ENCODE results near the gene PIEZO2.

The PIEZO2 gene

GRCh38 chr18:10783941-10784340 is 365.4 kb downstream of the PIEZO2 start:
- Histone ChIP-seq H3K36me3 (ENCODE audit: control insufficient read depth in 1 of 2, insufficient read depth in 2 of 2, low read length in 2 of 2) (no peaks in the 10 kb centered on the region), H2BK12ac (ENCODE audit: low read length) (no peak overlapping the region), H3K27ac (ENCODE audit: low read depth, low read length) (no peak overlapping the region), H3K4ac (ENCODE audit: low read depth, low read length) (no peak overlapping the region), H2BK5ac (ENCODE audit: low read depth, low read length, poor library complexity) (no peak overlapping the region), H3K4me2 (ENCODE audit: low read length) (no peak overlapping the region), H3K4me3 (ENCODE audit: low read depth, low read length) (no peak overlapping the region), H3K4me1 (ENCODE audit: control insufficient read depth in 1 of 2, insufficient read depth in 2 of 2, low read length in 2 of 2) (no peaks in the 10 kb centered on the region), H2AFZ (ENCODE audit: insufficient read depth, low read length, poor library complexity) (no peak overlapping the region), H3K14ac (ENCODE audit: low read length) (no peak overlapping the region), H3K79me1 (ENCODE audit: low read length) (no peaks in the 10 kb centered on the region), H4K8ac (ENCODE audit: low read depth, low read length) (no peak overlapping the region), H3K79me2 (ENCODE audit: control insufficient read depth, insufficient read depth, low read length, poor library complexity) (no peaks in the 10 kb centered on the region), H3K9me3 (ENCODE audit: insufficient read depth, low read depth, low read length) (no peaks in the 10 kb centered on the region), H3K23ac (ENCODE audit: low read length) (no peak overlapping the region), H4K12ac (ENCODE audit: low read depth, low read length) (no peak overlapping the region), H4K91ac (ENCODE audit: low read depth, low read length) (no peak overlapping the region), H3K18ac (ENCODE audit: low read length) (no peak overlapping the region), H3K9ac (ENCODE audit: low read length) (no peak overlapping the region), H2BK120ac (ENCODE audit: insufficient read depth, low read length, poor library complexity) (no peak overlapping the region), H3K27me3 (ENCODE audit: insufficient read depth, low read length) (no peaks in the 10 kb centered on the region), H2AK5ac (ENCODE audit: low read length) (no peak overlapping the region)
- WGBS (ENCODE audit: extremely low coverage, insufficient coverage, insufficient read length), result no CpG with 5 or more reads among the region's 5 CpGs
- DNase-seq, result no peak

DNA sequence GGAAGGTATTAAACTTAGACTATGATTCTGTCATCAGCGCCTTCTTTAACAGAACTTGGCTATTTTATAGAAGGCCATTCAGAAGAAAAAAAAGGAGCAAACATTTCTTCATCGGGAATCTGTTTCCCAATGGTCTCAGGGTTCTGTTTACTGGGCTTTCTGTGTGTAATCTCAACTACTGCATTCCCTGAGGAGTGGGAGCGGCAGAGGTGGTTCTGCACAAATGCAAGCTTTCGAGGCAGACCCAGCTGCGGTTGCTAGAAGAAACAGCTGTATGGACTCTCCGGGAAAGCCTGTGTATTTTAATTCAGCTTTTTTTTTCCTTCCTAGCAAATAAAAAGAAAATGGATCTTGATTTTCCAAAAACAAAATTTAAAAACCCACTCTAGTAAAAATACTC is 372.9 kb downstream of the PIEZO2 start:
- no peak overlapping the region for H3K9ac ChIP-seq (ENCODE audit: low read length)
- H2AK5ac ChIP-seq (ENCODE audit: low read length), result no peak overlapping the region
- H3K4me3 ChIP-seq (ENCODE audit: low read depth, low read length), result no peak overlapping the region
- no peak overlapping the region for H3K14ac ChIP-seq (ENCODE audit: low read length)
- no peak overlapping the region for H4K8ac ChIP-seq (ENCODE audit: low read depth, low read length)
- no peak for DNase-seq
- no peaks in the 10 kb centered on the region for H3K27me3 ChIP-seq (ENCODE audit: insufficient read depth, low read length)
- no peaks in the 10 kb centered on the region for H3K79me1 ChIP-seq (ENCODE audit: low read length)
- no peaks in the 10 kb centered on the region for H3K36me3 ChIP-seq (ENCODE audit: control insufficient read depth in 1 of 2, insufficient read depth in 2 of 2, low read length in 2 of 2)
- no peak overlapping the region for H2BK5ac ChIP-seq (ENCODE audit: low read depth, low read length, poor library complexity)
- H3K4me1 ChIP-seq (ENCODE audit: control insufficient read depth in 1 of 2, insufficient read depth in 2 of 2, low read length in 2 of 2), result no peaks in the 10 kb centered on the region
- no peaks in the 10 kb centered on the region for H3K79me2 ChIP-seq (ENCODE audit: control insufficient read depth, insufficient read depth, low read length, poor library complexity)
- H3K4ac ChIP-seq (ENCODE audit: low read depth, low read length), result no peak overlapping the region
- no CpG with 5 or more reads among the region's 6 CpGs for WGBS (ENCODE audit: extremely low coverage, insufficient coverage, insufficient read length)
- H4K91ac ChIP-seq (ENCODE audit: low read depth, low read length), result no peak overlapping the region
- H4K12ac ChIP-seq (ENCODE audit: low read depth, low read length), result no peak overlapping the region
- no peak overlapping the region for H3K4me2 ChIP-seq (ENCODE audit: low read length)
- H2BK12ac ChIP-seq (ENCODE audit: low read length), result no peak overlapping the region
- H3K18ac ChIP-seq (ENCODE audit: low read length), result no peak overlapping the region
- no peak overlapping the region for H3K23ac ChIP-seq (ENCODE audit: low read length)
- no peak overlapping the region for H2AFZ ChIP-seq (ENCODE audit: insufficient read depth, low read length, poor library complexity)
- H3K27ac ChIP-seq (ENCODE audit: low read depth, low read length), result no peak overlapping the region
- H3K9me3 ChIP-seq (ENCODE audit: insufficient read depth, low read depth, low read length), result no peaks in the 10 kb centered on the region
- H2BK120ac ChIP-seq (ENCODE audit: insufficient read depth, low read length, poor library complexity), result no peak overlapping the region

GRCh38 chr18:10775026-10775425 is 374.3 kb downstream of the PIEZO2 start:
- no peak for DNase-seq
- H2AFZ ChIP-seq (ENCODE audit: insufficient read depth, low read length, poor library complexity), result no peak overlapping the region
- H3K27me3 ChIP-seq (ENCODE audit: insufficient read depth, low read length), result no peaks in the 10 kb centered on the region
- no peak overlapping the region for H4K8ac ChIP-seq (ENCODE audit: low read depth, low read length)
- no peak overlapping the region for H3K9ac ChIP-seq (ENCODE audit: low read length)
- no CpG with 5 or more reads among the region's 5 CpGs for WGBS (ENCODE audit: extremely low coverage, insufficient coverage, insufficient read length)
- no peaks in the 10 kb centered on the region for H3K79me2 ChIP-seq (ENCODE audit: control insufficient read depth, insufficient read depth, low read length, poor library complexity)
- no peak overlapping the region for H3K4me3 ChIP-seq (ENCODE audit: low read depth, low read length)
- H3K4me1 ChIP-seq (ENCODE audit: control insufficient read depth in 1 of 2, insufficient read depth in 2 of 2, low read length in 2 of 2), result no peaks in the 10 kb centered on the region
- no peak overlapping the region for H4K12ac ChIP-seq (ENCODE audit: low read depth, low read length)
- no peak overlapping the region for H2BK120ac ChIP-seq (ENCODE audit: insufficient read depth, low read length, poor library complexity)
- no peak overlapping the region for H3K4ac ChIP-seq (ENCODE audit: low read depth, low read length)
- H2BK5ac ChIP-seq (ENCODE audit: low read depth, low read length, poor library complexity), result no peak overlapping the region
- no peak overlapping the region for H3K23ac ChIP-seq (ENCODE audit: low read length)
- no peaks in the 10 kb centered on the region for H3K36me3 ChIP-seq (ENCODE audit: control insufficient read depth in 1 of 2, insufficient read depth in 2 of 2, low read length in 2 of 2)
- H3K14ac ChIP-seq (ENCODE audit: low read length), result no peak overlapping the region
- no peak overlapping the region for H3K27ac ChIP-seq (ENCODE audit: low read depth, low read length)
- no peak overlapping the region for H3K4me2 ChIP-seq (ENCODE audit: low read length)
- no peak overlapping the region for H4K91ac ChIP-seq (ENCODE audit: low read depth, low read length)
- H2AK5ac ChIP-seq (ENCODE audit: low read length), result no peak overlapping the region
- no peaks in the 10 kb centered on the region for H3K9me3 ChIP-seq (ENCODE audit: insufficient read depth, low read depth, low read length)
- H2BK12ac ChIP-seq (ENCODE audit: low read length), result no peak overlapping the region
- no peak overlapping the region for H3K18ac ChIP-seq (ENCODE audit: low read length)
- no peaks in the 10 kb centered on the region for H3K79me1 ChIP-seq (ENCODE audit: low read length)

DNA sequence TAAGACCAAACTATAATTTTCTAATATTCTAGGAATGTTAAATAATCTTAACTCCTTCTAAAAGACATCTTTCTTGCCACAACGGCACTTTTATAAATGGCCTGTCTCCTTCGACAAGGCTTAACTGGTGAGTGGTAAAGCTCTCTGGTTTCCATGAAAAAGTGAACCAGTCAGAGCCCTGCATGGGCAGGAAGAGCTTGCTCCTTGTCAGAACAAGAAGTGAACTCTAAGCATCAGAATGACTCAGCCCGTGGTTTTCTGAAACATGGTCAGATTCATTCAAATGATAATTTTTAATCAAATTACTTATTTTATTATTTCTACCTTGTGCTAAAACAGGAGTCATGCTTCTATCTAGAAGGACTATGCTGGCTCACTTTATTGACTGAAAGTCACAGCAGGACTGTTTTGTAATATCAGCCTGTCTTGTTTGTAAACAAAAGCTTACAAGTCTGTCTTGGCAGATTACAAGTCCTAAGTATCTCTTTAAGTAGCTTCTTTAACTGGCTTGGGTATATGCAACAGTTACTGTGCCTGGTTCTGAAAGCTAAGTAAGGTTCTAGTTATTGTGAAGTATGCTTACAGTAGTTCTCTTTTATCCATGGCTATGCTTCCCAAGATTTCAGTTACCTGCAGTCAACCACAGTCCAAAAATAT is 378.2 kb downstream of the PIEZO2 start:
- H2BK5ac ChIP-seq (ENCODE audit: low read depth, low read length, poor library complexity), result no peak overlapping the region
- H2AFZ ChIP-seq (ENCODE audit: insufficient read depth, low read length, poor library complexity), result no peak overlapping the region
- H3K36me3 ChIP-seq (ENCODE audit: control insufficient read depth in 1 of 2, insufficient read depth in 2 of 2, low read length in 2 of 2), result no peaks in the 10 kb centered on the region
- no peak overlapping the region for H2AK5ac ChIP-seq (ENCODE audit: low read length)
- DNase-seq, result no peak
- no peak overlapping the region for H4K8ac ChIP-seq (ENCODE audit: low read depth, low read length)
- no peaks in the 10 kb centered on the region for H3K79me1 ChIP-seq (ENCODE audit: low read length)
- H3K4me3 ChIP-seq (ENCODE audit: low read depth, low read length), result no peak overlapping the region
- no peak overlapping the region for H3K27ac ChIP-seq (ENCODE audit: low read depth, low read length)
- no peak overlapping the region for H3K9ac ChIP-seq (ENCODE audit: low read length)
- WGBS (ENCODE audit: extremely low coverage, insufficient coverage, insufficient read length), result no CpG with 5 or more reads among the region's 3 CpGs
- no peak overlapping the region for H3K4ac ChIP-seq (ENCODE audit: low read depth, low read length)
- no peaks in the 10 kb centered on the region for H3K79me2 ChIP-seq (ENCODE audit: control insufficient read depth, insufficient read depth, low read length, poor library complexity)
- no peaks in the 10 kb centered on the region for H3K4me1 ChIP-seq (ENCODE audit: control insufficient read depth in 1 of 2, insufficient read depth in 2 of 2, low read length in 2 of 2)
- H4K91ac ChIP-seq (ENCODE audit: low read depth, low read length), result no peak overlapping the region
- H3K4me2 ChIP-seq (ENCODE audit: low read length), result no peak overlapping the region
- no peak overlapping the region for H3K14ac ChIP-seq (ENCODE audit: low read length)
- H2BK12ac ChIP-seq (ENCODE audit: low read length), result no peak overlapping the region
- H3K18ac ChIP-seq (ENCODE audit: low read length), result no peak overlapping the region
- H3K23ac ChIP-seq (ENCODE audit: low read length), result no peak overlapping the region
- H2BK120ac ChIP-seq (ENCODE audit: insufficient read depth, low read length, poor library complexity), result no peak overlapping the region
- H4K12ac ChIP-seq (ENCODE audit: low read depth, low read length), result no peak overlapping the region
- no peaks in the 10 kb centered on the region for H3K9me3 ChIP-seq (ENCODE audit: insufficient read depth, low read depth, low read length)
- H3K27me3 ChIP-seq (ENCODE audit: insufficient read depth, low read length), result no peaks in the 10 kb centered on the region
